Tibial artery (tissue), 4 donors: ENCODE data around the gene ZSCAN5B.

Experiments used
- DNase-seq, 2 donors: peaks; one replicate each; pipeline ENCODE4 v3.0.0-alpha.2; 2019
- H3K27ac ChIP-seq, 2 donors: fragments of 200-600 bp; sonication (generic) in 1 of 2; 1 replicate in 1 of 2; 2 replicates in 1 of 2; pipeline ENCODE4 v1.5.1; 2018 to 2019; ENCODE audit warnings: mild to moderate bottlenecking in 1 of 2
- H3K27me3 ChIP-seq, 2 donors: fragments of 200-600 bp; sonication (generic) in 1 of 2; one replicate each; pipeline versions ENCODE4 v1.5.1 to v1.6.0; 2016 to 2019
- H3K36me3 ChIP-seq, 3 donors: fragments of 200-600 bp; sonication (generic) in 2 of 3; one replicate each; pipeline ENCODE4 v1.5.1; 2016 to 2019; ENCODE audit warnings: mild to moderate bottlenecking in 2 of 3
- H3K4me1 ChIP-seq, 4 donors: fragments of 200-600 bp; sonication (generic) in 2 of 4; 1 replicate in 3 of 4; 2 replicates in 1 of 4; pipeline ENCODE4 v1.5.1; 2016 to 2019
- H3K4me3 ChIP-seq, 2 donors: fragments of 200-600 bp; sonication (generic) in 1 of 2; 1 replicate in 1 of 2; 2 replicates in 1 of 2; pipeline ENCODE4 v1.5.1; 2018 to 2019; ENCODE audit warnings: mild to moderate bottlenecking in 2 of 2
- H3K9me3 ChIP-seq, 3 donors: fragments of 200-600 bp; sonication (generic) in 1 of 3; one replicate each; pipeline ENCODE4 v1.5.1; 2016 to 2019
- CTCF ChIP-seq, 2 experiments: fragments of 200-600 bp in 1 of 2; fragments of 450-650 bp in 1 of 2; IDR thresholded peaks; one replicate each; pipeline ENCODE4 v1.5.1; 2017 to 2019; ENCODE audit warnings: antibody characterized with exemption in 2 of 2, mild to moderate bottlenecking in 1 of 2, moderate library complexity in 1 of 2
- intact Hi-C: fragments of 100-400 bp; cut with DNase I; formaldehyde crosslinking; loops from one replicate; pipeline ENCODE4 v1.15.0; 2023; ENCODE audit warnings: low total_unique reads

The ZSCAN5B gene

GRCh38 chr19:56142897-56143434, 54.6 kb downstream of the ZSCAN5B start:
- H3K4me1 ChIP-seq, result peaks cover 0 to 30% (median 18%) of the 10 kb centered on the region in 4 donors
- no peaks in the 10 kb centered on the region for H3K9me3 ChIP-seq
- peak overlapping the region in 1 of 2 donors; percentile 89 for H3K27ac ChIP-seq
- no peaks in the 10 kb centered on the region for H3K27me3 ChIP-seq
- no peak for TF ChIP-seq CTCF (IDR thresholded peaks at IDR 0.05)
- H3K4me3 ChIP-seq, result no peak overlapping the region
- peaks cover 11 to 26% (median 16%) of the 10 kb centered on the region in 3 donors for H3K36me3 ChIP-seq
- no peak for DNase-seq
- intact Hi-C loops, result no loop called here

- intact Hi-C loops, result no loop called here
- Histone ChIP-seq H3K4me3 (peak overlapping the region; percentile 60 to 70), H3K27ac (peak overlapping the region; percentile 89 to 95), H3K27me3 (no peaks in the 10 kb centered on the region), H3K36me3 (peaks cover 3 to 19% (median 9%) of the 10 kb centered on the region in 3 donors), H3K4me1 (peaks cover 0 to 34% (median 18%) of the 10 kb centered on the region in 4 donors), H3K9me3 (no peaks in the 10 kb centered on the region)
- DNase-seq, result no peak
- no peak for TF ChIP-seq CTCF (IDR thresholded peaks at IDR 0.05)
Observed at GRCh38 chr19:56142087-56142787, 55.3 kb downstream of the ZSCAN5B start.

GRCh38 chr19:56141417-56141993, 56.1 kb downstream of the ZSCAN5B start:
- Histone ChIP-seq H3K27ac (peak overlapping the region; percentile 89 to 95), H3K4me1 (peaks cover 0 to 34% (median 18%) of the 10 kb centered on the region in 4 donors), H3K36me3 (peaks cover 0 to 11% (median 1%) of the 10 kb centered on the region in 3 donors), H3K4me3 (peak overlapping the region; percentile 60 to 70), H3K27me3 (no peaks in the 10 kb centered on the region), H3K9me3 (no peaks in the 10 kb centered on the region)
- no peak for TF ChIP-seq CTCF (IDR thresholded peaks at IDR 0.05)
- intact Hi-C loops, result loop anchor here (2.0 kb wide), 1 partner anchor 21 kb away; the partner anchor contains the start of gene ZNF787
- DNase-seq, result no peak

- Histone ChIP-seq H3K4me1 (peaks cover 0 to 34% (median 18%) of the 10 kb centered on the region in 4 donors), H3K9me3 (no peaks in the 10 kb centered on the region), H3K27me3 (no peaks in the 10 kb centered on the region), H3K36me3 (peaks cover 0 to 4% (median 0%) of the 10 kb centered on the region in 3 donors), H3K4me3 (peak within 1 kb of the TSS; percentile 60 to 70), H3K27ac (peak within 1 kb of the TSS; percentile 89 to 95)
- intact Hi-C loops, result loop anchor here (2.0 kb wide), 1 partner anchor 20 kb away; the partner anchor contains the start of gene ZNF787
- peak; percentile 99 to 100 for DNase-seq
- TF ChIP-seq CTCF (IDR thresholded peaks at IDR 0.05), result no peak
Observed at GRCh38 chr19:56140583-56141416, 56.8 kb downstream of the ZSCAN5B start, which contains the start of gene ZNF444. Gene ZNF444, plus strand, starts transcription at chr19:56141287. Its CDS starts 5,625 bp downstream, at chr19:56146912.
